Esophagus squamous epithelium (tissue), 4 donors: ENCODE results near the gene COPS7A.

ENCODE experiments used
- CTCF ChIP-seq, 6 experiments: fragments of 450-650 bp in 4 of 6; fragments of 200-600 bp in 2 of 6; sonication (generic) in 2 of 6; IDR thresholded peaks; one replicate each; pipeline ENCODE4 v1.5.1; 2016 to 2019; ENCODE audit warnings: antibody characterized with exemption in 6 of 6, mild to moderate bottlenecking in 4 of 6, moderate library complexity in 4 of 6
- POLR2A ChIP-seq, 4 donors: fragments of 450-650 bp; IDR thresholded peaks; one replicate each; pipeline ENCODE4 v1.6.1; 2017; ENCODE audit warnings: antibody characterized with exemption in 4 of 4, mild to moderate bottlenecking in 4 of 4, moderate library complexity in 3 of 4

DNA sequence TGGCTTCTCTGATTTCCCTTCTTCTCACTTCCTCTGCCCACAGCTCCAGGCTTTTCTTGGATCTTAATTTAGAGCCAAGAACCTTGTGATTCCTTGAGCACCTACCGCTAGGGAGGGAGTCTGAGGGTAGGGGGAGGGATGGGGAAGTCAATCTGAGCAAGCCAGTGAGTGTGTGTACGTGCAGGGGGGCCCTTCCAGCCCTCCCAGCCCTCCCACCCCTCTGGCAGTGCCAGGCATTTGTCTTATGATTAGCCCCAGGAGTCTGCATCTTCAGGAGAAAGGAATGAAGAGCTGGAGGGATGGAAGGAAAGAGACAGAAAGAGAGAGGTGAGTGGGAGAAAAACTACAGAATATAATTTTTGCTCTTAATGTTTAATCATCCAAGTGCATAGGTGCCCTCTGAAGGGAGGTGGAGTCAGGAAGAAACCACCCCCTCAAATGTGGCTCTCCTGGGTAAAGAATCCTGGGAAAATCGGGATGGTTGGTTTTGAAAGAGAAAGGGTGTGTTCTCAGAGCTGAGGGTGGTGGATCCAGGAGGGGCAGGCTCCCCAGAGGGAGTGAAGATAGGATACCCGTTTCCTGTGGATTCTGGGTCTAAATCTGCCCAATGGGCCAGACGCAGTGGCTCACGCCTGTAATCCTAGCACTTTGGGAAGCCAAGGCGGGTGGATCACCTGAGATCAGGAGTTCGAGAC lies 25.3 kb upstream of the COPS7A start:
- TF ChIP-seq CTCF (IDR thresholded peaks at IDR 0.05) (no peak), POLR2A (IDR thresholded peaks at IDR 0.05) (no peak)
